M059J (cell line): ENCODE data around the gene AQP1. TPM values are rescaled to one million over a fixed set of nuclear protein-coding genes. Genes with fewer than 3 reads are reported as not detected.

ENCODE experiments used
- DNase-seq: peaks from one replicate; pipeline ENCODE4 v3.0.0-alpha.2; 2012; ENCODE audit warnings: low read depth
- total RNA-seq: library from RNA; depleted of rRNA; stranded (reverse); fragments of >200 nt; shearing (Covaris generic); gene quantifications from 2 replicates; pipeline ENCODE4 v1.2.3, GENCODE V29; 2014

Gene AQP1
- total RNA-seq, 1 experiment from 2014 or later: 0.74 TPM

DNA sequence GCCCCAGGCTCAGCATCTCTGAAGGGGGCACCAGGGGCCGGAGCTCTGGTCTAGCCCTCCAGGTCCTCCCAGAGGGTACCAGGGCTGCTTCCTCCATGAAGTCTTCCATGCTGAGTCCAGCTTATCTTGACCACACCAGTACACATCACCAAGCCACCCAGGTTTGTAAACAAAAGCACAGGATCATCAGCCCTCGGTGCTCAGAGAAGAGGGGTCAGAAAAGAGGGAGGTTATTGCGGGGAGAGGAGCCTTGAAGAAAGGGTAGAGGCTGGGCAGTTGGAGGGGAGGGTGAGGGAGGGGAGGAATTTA is 23.9 kb downstream of the AQP1 start:
- no peak for DNase-seq

DNA sequence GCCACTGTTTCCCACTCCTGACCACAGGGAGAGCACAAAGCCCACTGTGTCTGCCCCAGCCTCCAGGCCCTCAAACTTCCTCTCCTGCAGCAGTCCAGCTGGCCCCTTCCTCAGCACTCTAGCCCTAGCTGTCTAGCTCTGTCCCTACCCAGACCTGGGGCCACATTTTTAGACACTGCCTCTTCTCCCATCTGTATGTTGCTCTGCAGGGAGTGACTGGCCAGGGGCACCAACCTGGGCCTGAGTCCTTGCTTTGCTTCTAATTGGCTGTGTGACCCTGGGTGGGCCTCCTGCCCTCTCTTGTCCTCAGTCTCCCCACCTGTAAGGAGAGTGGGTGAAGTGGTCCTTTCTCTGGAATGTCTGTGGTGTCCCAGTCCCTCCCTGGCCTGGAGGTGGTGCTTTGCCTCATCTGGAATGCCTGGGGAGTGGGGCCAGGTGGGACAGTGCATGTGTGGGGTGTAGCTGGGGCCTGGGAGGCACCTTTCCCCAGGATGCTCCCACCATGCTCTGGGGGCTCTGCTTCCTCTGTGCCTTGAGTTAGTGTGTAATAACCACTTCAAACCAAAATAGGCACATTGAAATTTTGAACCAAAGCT is 25.1 kb downstream of the AQP1 start:
- DNase-seq: no peak

DNA sequence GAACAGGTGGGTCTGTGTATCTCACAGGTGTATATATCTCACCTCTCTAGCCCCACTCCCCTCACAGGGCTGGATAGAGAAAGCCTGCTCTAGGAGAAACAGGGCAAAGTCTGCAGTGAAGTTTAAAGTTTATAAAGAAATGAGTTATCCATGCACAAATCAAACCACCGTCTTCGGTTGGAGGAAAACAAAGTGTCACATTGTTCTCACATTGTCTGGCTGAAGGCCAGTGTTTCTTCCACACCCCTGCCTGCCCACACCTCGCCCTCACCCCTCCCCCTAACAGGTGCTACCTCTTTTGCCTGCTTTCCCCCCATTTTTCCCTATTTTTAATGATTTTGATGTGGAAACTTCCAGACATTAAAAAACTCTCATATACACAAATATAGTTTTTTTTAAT is 25.8 kb downstream of the AQP1 start:
- no peak for DNase-seq

DNA sequence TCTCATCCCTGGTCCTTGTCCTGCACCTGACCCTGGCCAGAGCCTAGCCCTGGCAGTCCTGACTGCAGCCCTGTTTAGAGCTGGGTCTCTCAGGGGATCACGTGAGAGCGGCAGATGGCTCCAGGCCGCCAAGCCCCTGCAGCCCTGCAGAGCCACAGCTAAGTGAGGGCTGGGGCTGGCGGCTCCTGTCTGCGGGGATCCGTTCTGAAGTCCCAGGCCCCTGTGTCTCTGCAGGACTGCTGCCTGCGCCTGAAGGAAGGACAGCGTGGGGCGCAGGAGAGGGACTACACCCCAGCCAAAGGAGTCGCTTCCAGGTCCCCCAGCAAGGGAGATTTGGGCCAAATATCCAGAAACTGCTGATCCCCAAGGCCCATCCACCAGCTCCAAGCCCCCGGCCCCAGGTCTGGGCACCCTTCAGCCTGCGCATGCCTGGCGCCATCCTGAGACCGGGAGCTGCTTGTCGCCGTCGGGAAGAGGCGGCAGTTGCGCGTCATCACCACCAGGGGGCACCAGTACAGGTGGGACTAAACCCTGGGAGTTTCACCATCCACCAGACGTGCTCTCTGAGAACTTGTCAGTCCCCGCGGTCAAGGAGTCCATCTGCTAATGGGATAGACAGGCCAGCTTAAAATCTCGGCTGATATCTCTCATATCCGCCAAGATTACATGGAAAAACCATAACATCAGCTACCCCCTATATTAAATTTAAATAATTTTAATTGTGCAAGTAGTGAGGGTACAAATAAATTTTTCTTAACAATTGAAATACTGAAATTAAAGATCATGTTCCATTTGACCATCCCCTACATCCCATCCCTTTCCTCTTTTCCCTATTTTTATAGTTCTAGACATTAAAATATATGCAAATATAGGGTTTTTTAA is 27.0 kb downstream of the AQP1 start:
- DNase-seq: peak; percentile 69

DNA sequence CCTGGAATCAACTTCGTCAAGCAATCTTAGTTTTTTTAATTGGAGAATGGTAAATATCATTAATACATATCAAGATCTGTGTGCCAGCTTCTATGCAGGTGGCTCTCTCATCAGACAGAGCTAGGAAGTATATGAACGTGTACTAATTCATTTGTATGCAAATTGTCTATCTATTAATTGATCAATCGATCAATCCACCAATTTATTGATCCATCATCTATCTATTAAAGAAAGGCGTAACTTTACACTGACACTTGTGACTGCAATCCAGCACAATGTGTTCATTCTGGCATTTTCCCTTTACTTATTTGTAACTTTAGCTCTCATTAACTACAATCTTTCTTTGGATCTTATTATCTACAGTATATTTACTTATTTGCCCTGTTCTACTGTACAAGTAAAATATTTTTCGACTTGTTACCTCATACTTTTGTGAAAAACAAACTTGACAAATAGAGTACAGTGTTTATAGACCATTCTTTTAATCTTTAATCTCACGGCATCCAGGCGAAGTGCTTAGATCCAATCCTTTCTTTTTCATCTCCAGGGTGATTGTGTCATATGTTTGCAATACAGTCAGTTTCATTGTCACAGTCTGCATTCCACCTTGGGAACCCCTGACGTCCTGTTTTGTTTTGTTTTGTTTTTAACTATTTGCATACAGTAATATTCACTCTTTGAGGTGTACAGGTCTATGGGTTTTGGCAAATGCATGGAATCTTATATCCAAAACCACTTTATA is 30.1 kb downstream of the AQP1 start:
- DNase-seq: no peak

DNA sequence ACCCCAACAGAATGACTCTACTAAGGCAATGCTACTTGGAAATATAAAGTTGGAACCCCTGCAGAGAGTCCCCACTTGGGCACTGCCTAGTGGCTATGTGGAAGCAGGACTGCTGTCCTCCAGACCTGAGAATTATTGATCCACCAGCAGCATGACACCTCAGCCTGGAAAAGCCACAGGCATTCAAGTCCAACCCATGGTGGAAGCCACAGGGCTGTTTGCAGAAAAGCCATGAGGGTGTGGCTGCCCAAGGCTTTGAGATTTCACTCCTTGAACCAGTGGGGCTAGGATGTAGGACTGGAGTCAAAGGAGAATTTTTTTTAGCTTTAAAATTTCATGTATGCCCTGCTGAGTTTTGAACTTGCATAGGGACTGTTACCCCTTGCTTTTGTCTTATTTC is 38.5 kb downstream of the AQP1 start:
- DNase-seq: no peak

DNA sequence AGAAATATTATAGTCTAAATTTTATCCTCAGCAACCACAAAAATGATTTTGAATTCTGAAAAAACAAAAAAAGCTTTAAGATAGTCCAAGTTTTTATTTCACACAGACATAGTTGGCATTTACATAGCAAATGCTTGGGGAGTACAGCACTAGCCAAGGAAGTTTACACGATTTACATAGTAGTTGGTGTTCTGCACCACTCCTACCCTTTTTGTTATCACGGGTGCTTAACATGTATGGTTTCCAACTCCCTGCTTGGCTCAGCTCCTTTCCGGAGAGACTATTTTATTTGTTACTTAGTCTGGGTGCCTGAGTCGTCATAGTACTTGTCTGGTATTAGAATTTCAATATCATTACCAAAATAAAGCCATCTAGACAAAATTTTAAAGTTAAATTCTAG is 43.3 kb downstream of the AQP1 start:
- DNase-seq: no peak

DNA sequence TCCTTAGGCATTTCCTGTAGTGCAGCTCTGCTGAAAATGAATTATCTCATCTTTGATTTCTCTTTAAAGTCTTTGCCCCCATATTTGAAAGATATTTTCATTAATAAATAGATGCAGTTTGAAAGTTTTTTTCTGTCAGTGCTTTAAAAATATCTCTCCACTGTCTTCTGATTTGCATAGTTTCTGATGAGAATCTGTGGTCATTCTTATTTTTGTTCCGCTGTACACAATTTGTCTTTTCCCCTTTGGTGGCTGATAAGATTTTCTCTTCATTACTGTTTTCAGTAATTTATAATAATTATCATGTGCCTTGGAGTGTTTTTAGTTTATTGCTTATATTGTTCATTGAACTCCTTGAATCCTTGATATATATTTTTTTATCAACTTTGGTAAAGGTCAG is 45.1 kb downstream of the AQP1 start:
- no peak for DNase-seq

DNA sequence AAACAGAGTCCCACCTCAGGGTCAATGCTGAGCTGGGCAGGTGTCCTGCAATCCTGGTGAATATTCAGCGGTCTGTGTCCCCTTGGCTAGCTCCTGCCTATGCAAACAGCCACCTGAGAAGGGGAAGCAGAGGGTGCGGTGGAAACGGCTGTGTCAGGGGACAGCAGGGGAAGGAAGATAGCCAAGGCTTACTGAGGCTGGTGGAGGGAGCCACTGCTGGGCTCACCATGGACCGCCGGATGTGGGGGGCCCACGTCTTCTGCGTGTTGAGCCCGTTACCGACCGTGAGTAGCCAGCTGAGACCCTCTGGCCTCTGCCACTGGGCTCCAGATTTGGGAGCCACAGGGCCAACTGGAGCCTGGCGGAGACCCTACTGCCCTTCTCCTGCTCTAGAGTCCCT is 52.2 kb downstream of the AQP1 start, which contains the start of gene GHRHR:
TSS of gene GHRHR (plus strand) at position 112 of the 400 bp plus-strand sequence. CDS start at position 228, 116 bp downstream.
- DNase-seq: no peak

DNA sequence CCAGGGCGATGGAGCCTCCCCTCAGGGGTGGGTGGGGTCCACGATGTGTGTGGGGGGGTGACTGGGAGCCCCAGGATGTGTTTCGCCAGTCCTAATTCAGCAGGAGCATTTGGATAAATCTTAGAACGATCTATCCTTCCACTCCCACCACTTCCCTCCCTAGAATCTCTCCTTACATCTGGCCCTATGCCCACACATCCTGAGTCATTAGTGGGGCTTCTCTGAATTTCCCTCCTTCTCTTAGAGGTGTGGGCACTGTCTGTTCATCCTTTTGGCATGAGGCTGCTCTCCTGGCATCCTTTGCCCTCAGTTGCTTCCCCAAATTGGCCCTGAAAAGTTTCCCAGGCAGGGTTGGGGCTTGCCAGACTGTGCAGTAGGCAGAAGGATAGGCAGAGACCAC is 53.7 kb downstream of the AQP1 start:
- DNase-seq: peak; percentile 22

DNA sequence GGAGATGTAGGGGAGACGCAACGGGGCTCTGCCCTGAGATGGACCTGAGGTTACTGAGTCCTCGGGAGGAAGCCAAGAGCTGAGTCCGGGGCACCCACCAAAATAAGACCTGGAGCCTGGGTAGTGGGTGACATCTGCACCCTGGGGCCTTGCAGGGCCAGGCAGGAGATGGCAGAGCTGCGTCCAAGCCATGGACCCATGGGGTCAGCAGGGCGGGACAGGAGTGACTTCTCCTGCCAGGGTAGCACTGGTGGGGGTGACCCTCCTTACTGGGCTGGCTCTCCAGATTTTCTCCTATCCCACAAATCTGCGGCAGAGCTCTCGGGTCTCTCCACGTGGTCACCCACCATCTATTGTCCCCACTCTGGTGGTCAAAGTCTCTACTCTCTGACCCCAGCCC is 54.2 kb downstream of the AQP1 start:
- no peak for DNase-seq

DNA sequence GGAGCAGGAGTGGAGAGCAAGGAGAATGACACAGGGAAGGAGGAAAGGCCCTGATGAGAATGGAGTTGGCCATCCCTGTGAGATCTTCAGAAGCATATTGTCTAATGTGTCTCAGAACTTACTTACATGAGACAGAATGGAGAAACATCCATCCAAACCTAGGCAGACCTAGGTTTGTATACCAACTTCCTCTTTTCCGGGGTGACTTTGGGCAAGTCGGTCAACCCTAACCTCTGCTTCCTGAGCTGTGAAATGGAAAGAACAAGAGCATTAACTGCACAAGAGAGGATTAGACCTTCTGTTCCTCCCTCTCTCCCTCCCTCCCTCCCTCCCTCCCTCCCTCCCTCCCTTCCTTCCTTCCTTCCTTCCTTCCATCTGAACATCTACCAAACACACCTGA is 56.6 kb downstream of the AQP1 start:
- DNase-seq: no peak

DNA sequence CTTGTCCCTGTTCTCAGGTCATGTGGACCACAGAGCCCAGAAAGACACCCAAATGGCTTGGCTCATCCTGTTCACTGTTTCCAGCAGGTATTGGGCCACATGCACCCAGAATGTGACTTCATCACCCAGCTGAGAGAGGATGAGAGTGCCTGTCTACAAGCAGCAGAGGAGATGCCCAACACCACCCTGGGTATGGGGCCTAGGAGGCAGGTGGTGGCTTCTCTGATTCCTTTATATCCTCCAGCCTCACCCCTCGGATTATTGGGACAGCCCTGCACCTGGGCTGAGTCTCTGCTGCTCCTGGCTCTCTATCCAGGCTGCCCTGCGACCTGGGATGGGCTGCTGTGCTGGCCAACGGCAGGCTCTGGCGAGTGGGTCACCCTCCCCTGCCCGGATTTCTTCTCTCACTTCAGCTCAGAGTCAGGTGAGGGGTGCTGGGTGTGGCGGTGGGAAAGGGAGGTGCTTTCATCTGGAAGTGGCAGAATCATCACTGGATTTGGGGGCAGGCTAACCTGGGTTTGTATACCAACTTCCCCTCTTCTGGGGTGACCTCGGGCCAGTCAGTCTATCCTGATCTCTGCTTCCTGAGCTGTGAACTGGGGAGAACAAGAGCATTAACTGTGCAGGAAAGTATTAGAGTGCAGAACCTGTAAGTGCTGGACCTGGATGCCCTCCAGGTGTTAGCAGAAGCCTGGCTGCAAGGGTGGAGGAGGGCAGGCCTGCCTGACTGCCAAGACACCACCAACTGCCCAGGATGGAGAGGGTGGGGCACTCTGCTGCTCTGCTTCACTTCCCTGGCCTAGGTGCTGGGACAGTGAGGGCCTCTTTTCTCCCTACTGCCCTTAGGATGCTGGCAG is 57.3 kb downstream of the AQP1 start:
- DNase-seq: no peak

DNA sequence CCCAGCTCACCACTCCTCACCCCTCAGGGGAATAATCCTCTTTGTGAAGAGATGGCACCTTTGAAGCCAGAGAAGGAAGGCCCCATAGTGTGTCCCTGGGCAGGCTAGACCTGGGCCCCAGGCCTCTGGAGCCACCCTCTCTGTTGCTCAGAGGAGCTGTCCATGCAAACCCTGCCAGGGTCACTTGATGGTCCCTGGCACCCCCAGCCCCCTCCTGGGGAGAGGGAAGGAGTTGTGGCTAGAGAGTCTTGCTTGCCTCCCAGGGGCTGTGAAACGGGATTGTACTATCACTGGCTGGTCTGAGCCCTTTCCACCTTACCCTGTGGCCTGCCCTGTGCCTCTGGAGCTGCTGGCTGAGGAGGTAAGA is 57.9 kb downstream of the AQP1 start:
- no peak for DNase-seq

DNA sequence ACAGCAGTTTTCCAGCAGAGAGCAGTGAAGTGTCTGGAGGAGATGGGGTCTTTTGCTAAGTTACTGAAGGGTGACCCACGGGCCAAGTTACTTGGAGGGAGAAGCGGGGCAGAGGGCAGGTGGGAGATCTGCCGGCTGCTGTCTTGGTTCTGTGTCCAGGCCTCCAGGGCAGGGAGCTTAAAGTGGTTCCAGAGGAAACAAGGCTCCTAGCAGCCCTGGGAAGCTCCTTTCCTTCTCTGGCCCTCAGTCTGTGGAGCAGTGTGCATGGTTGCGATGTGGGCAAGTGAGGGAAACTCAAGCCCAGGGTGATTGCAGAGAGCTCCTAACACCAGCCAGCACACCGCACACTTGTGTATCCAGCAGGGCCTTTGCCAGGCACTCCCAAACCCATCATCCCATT is 58.4 kb downstream of the AQP1 start:
- DNase-seq: no peak

DNA sequence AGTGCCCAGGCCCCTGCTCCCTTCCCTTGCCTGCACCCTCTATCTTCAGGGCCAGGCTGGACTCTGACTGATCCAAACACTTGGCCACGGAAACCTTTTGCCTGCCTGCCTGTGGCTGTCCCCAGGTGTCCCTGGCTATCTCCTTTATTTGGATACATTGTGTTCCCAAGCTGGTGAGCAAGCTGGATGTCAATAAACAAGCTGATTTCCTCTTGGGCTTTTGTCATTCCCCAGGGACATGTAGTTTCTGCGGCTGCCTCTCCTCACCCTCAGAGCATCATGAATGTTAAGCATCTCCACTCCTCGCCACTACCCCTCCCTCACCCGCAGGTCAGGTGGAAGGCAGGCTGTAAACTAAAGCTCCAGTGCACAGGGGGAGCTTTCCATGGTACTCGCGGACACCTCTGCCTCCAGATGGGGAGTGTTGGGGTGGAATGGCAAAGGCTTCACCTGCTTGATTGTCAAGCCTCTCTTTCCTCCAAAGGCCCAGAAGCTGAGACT is 59.0 kb downstream of the AQP1 start:
- no peak for DNase-seq

DNA sequence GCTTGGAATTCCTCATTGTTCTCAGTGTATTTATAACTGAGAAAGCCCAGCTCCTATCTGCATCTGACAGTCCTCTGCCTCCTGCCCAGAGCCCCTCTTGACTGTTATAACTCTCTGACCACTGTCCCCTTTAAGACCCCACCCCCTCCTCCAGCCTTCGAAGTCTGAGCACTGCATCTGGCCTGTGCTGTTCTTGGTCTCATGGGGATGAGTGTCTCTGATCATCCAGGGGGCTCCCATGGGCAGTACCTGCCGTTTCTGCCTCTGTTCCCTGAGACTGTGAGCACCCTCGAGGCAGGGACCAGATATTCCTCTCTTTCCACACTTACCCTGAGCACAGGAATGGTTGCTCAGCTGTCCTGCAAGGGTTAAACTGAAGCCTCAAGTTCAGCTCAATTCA is 59.8 kb downstream of the AQP1 start:
- DNase-seq: no peak

DNA sequence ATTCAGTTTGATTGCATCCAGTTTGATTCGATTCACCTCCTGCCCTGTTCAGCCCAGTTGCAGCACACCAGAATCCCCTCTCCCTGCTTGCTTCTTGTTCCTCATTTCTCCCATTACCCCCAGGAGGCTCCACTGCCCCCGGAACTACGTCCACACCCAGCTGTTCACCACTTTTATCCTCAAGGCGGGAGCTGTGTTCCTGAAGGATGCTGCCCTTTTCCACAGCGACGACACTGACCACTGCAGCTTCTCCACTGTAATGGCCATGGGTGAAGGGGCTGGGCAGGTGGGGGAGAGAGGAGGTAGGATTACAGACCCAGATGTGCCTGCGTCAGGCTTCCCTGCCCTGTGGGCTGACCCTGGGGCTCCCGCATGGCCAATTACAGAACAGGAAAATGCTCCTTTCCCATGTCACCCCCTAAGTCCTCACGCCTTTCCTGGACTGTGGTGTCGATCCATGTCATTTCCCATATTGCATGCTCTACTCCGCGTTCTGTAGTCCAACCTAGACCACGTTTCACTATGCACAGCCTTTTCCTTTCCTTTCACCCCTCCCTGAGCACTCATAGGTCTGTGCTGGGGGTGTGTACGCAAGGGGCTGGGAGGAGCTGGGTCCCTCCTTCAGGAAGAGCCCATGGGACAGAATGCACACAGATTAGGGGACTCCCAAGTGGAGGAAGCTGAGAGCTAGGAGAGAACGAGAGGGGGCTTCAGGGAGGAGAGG is 60.3 kb downstream of the AQP1 start:
- DNase-seq: no peak

DNA sequence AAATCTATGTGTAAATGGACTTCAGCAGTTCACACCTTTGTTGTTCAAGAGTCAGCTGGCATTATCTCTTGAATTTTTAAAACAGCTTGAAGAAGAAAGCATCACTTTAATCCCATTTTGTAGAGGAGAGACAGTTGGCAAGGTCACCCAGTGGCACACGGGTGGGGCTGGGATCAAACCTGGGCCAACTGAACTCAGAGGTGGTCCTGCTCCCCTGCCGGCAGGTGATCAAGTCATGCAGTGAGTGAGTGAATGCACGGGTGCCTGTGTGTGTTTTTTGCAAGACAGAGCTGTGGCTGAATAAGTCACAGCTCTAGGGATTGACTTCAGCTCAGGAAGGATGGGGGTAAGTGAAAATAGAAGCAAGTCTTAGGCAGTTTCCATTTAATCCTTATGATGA is 61.6 kb downstream of the AQP1 start:
- no peak for DNase-seq

DNA sequence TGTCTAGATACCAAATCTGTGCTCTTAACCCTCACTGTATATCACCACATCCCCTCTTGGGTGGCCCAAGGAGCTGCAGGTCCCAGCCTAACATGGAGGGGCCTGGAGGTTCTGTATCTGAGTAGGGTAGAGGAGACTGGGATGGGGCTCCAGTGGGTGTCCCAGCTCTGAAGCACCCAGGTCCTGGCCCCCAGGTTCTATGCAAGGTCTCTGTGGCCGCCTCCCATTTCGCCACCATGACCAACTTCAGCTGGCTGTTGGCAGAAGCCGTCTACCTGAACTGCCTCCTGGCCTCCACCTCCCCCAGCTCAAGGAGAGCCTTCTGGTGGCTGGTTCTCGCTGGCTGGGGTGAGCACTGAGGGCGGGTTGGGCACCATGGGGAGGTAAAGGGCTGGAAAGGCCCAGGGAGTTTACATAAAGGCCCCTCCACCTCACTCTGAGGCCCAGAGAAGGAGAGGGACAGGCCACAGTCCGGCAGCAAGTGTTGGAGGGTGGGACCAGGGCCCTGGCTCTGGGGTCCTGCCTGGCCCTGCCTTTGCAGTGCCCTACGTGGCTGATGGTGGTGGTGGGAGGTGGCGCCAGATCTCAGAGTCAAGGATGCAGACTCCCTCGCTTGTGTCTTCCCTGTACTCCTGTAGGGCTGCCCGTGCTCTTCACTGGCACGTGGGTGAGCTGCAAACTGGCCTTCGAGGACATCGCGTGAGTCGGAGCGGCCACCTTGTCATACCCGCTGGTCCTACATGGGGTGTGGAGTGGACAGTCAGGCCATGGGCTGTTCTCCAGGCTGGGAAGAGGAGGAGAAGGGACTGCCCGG is 62.3 kb downstream of the AQP1 start:
- DNase-seq: no peak
